ENCODE data around the gene SGCA.

SGCA gene

DNA sequence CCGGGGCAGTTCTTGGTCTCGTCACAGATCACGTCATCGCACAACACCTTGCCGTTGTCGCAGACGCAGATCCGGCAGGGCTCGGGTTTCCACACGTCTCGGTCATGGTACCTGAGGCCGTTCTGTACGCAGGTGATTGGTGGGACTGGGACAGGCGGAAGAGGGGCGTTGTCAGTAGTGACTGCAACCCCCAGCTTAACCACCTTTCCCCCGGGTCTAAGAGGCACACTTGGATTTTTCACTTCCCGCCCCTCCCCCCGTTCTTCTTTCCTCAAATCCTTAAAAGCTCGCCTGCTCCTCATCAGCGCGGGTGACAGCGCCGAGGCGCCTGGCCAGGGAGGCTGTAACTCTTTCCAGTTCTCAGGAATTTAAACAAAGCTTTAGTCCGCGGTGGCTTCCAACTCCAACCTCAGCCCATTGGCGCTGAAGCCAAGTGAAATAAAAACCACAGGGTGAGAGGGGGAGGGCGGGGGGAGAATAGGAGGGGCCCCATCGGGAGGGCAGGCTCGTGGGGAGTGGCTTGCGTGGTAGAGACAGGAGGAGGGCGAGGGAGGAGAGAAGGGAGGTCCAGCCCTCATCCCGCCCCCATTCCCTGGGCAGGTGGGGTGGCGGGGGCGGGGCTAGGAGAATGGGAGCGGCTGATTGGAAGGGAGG lies 34.1 kb downstream of the SGCA start:
- in situ Hi-C loops (cut with MboI; ENCODE audit: low pct_unique_long_range_greater_than_20kb, low sequenced_read_pairs): no loop called here
- DNase-seq: peak; percentile 84

- DNase-seq: peak; percentile 90
- in situ Hi-C loops (cut with MboI; ENCODE audit: low pct_unique_long_range_greater_than_20kb, low sequenced_read_pairs): no loop called here
Measured at GRCh38 chr17:50200457-50201275, 34.9 kb downstream of the SGCA start.

GRCh38 chr17:50201276-50201854 lies 35.6 kb downstream of the SGCA start, which contains the start of gene COL1A1:
Gene COL1A1 (minus strand): TSS chr17:50201631. CDS start chr17:50201513, 118 bp downstream.
- in situ Hi-C loops (cut with MboI; ENCODE audit: low pct_unique_long_range_greater_than_20kb, low sequenced_read_pairs): no loop called here
- no peak for DNase-seq

DNA sequence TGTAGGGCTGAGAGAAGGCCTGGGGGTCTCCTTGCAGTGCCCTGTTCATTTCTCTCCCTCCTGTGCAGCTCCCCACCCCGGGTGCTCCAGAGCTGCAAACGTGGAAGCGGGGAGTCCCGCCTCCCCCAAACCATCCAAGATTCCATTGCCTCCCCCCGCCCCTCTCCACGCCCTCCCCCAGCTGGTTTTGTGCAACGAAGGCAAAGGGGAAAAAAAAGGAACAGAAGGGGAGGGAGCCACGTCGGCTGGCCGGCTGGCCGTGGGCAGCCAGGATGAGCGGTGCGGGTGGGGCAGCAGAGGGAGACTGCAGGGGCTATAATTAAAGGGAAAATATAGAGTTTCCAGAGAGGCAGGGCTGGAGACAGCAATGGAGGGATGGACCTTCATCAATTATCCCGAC lies 37.3 kb downstream of the SGCA start:
- no peak for DNase-seq
- in situ Hi-C loops (cut with MboI; ENCODE audit: low pct_unique_long_range_greater_than_20kb, low sequenced_read_pairs): no loop called here

DNA sequence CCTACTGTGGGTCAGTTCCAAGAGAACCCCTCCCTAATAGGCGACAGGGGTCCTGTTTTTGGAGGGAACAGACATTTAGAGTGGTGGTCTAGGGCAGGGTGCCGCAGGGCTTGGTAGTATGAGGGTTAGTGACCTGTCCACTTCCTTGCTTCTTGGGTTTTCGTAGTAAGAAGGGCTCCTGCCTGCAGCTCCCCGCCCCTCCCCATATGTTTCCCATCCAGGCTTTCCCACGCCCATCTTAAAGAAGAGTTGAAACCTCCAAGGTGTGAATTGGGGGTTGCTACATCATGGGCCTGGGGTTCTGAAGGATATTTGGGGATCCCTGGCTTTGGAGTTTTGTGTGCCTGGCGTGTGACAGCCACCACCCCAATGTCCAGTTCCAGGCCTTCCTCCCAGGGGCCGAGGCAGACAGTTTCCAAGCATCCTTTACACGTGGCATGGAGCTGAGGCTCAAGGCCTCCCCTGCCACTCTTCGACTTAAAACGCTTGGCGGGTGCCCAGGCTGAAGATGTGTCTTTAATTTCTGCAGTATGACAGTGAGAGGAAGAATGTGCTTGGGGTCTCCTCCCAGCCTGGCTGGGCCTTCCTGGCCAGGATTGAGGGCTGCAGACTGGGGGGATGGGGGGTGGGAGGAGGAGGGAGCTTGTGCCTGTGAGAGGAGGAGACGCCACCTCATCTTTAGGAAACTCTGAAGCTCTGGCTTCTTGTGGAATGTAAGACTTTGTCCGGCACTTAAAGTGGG lies 38.0 kb downstream of the SGCA start:
- DNase-seq: no peak
- in situ Hi-C loops (cut with MboI; ENCODE audit: low pct_unique_long_range_greater_than_20kb, low sequenced_read_pairs): no loop called here

DNA sequence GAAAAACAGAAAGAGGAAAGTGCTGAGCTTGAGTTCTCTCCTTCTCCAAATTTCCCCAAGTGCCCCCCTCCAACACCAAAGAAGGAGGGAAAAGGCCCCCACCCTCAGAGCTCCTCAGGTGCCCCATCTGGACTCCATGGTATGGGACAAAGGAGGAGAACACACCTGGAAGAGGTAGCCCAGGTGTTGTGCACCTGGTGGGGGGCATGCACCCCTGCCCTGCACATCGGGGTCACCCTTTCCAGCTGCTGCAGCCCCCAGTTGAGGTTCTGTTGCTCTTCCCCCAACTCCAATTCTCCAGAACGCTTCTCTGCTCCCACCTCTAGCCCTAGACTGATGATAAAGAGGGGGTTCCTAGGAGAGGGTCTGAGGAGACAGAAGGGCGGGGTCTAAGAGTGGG lies 38.6 kb downstream of the SGCA start:
- in situ Hi-C loops (cut with MboI; ENCODE audit: low pct_unique_long_range_greater_than_20kb, low sequenced_read_pairs): no loop called here
- no peak for DNase-seq

- no peak for DNase-seq
- in situ Hi-C loops (cut with MboI; ENCODE audit: low pct_unique_long_range_greater_than_20kb, low sequenced_read_pairs): no loop called here
Measured at GRCh38 chr17:50205111-50205962, 39.5 kb downstream of the SGCA start.

GRCh38 chr17:50205963-50206505 lies 40.2 kb downstream of the SGCA start:
- in situ Hi-C loops (cut with MboI; ENCODE audit: low pct_unique_long_range_greater_than_20kb, low sequenced_read_pairs): no loop called here
- no peak for DNase-seq

- no peak for DNase-seq
- in situ Hi-C loops (cut with MboI; ENCODE audit: low pct_unique_long_range_greater_than_20kb, low sequenced_read_pairs): no loop called here
Measured at GRCh38 chr17:50206604-50207293, 40.9 kb downstream of the SGCA start.

DNA sequence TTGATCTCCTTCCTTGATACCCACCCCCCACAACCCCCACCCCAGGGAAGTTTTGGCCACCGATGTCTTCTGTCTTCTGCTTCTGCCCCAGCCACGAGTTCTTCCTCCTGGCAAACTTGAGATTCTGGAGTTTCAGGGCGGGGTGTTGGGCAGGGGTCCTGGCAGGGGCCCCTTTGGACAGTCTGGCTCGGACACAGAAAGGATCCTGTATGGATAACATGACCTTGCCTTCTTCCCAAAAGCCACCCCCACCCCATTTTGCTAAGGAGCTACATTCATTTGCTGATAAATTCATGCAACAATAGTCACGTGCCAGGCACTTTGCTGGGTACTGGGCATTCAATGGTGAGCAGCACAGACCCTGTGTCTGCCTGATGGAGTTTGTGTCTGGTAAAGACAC lies 41.5 kb downstream of the SGCA start:
- in situ Hi-C loops (cut with MboI; ENCODE audit: low pct_unique_long_range_greater_than_20kb, low sequenced_read_pairs): no loop called here
- DNase-seq: no peak

GRCh38 chr17:50207792-50208567 lies 42.2 kb downstream of the SGCA start:
- DNase-seq: no peak

DNA sequence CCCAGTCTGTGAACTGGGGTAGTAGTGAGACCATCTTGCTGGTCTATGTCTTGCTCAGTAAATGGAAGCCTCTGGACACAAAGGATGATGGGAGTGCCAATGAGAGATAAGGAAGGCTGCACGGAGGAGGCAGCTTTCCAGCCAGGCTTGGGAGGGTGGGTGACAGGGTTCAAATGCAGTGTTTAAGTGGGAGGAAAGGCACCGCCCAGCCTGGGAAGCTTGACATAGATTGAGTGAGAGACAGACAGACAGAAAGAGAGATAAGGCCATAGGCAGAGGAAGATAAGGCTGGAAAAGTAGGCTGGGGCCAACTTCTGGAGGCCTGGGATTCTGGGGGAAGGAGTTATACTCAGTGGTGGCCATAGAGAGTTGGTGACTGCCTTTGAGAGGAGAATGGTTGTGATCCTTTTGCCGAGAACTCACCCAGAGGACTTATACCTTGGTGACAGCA lies 42.8 kb downstream of the SGCA start:
- in situ Hi-C loops (cut with MboI; ENCODE audit: low pct_unique_long_range_greater_than_20kb, low sequenced_read_pairs): no loop called here
- no peak for DNase-seq

More at GRCh38 chr17:50207792-50208567, 42.2 kb downstream of the SGCA start:
- in situ Hi-C loops (cut with MboI; ENCODE audit: low pct_unique_long_range_greater_than_20kb, low sequenced_read_pairs): no loop called here

GRCh38 chr17:50209133-50209471 lies 43.3 kb downstream of the SGCA start:
- DNase-seq: no peak
- in situ Hi-C loops (cut with MboI; ENCODE audit: low pct_unique_long_range_greater_than_20kb, low sequenced_read_pairs): no loop called here

- in situ Hi-C loops (cut with MboI; ENCODE audit: low pct_unique_long_range_greater_than_20kb, low sequenced_read_pairs): loop anchor here (10.0 kb wide), 1 partner anchor 65 kb away; the partner anchor contains the start of gene TMEM92
- no peak for DNase-seq
Measured at GRCh38 chr17:50209472-50210239, 43.9 kb downstream of the SGCA start.

DNA sequence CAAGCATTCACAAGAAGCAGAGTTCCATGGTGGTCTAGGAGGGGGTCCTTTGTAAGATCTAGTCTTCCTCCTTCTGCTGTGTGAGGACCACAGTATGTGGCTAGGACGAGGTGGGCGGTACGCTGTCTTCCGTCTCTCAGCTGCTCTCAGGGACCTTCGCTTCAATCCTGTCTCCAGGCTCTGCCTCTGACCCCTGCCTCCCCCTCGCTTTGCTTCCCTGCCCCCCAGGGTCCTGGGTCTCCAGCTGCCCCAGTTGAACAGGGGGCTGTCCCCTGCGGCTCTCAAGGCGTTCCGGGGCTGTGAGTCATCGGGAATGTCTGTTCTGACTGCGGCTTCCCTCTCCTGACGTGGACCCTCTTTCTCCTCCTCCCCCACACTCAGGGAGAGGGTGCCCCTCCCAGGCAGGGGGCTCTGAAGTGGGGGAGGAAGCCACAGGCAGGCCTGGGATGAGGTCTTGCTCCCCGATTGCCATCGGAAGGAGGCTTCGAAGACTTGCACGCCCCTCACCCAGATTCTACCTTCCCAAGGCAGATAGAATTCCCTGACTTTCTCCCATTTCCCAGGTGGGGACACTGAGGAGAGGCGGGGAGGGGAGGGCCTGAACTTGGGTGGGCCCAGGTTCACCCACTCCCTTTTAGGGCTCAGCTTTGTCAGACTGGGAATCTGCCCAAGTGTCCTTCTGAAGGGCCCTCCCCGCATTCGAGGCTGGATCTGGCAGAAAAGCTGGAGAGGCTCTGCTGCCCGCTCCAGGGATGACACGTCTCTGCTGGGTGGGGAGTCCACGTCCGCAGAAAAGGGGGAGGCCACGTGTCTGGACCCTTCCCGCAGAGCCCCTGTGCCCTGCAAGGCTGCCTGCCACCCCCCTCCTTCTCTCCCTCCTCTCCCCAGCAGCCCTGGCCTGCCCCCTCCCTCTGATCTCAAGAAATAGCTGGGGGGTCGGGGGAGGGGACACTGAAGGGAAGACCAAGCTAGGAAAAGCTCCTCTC lies 44.7 kb downstream of the SGCA start:
- no peak for DNase-seq
- in situ Hi-C loops (cut with MboI; ENCODE audit: low pct_unique_long_range_greater_than_20kb, low sequenced_read_pairs): loop anchor here (10.0 kb wide), 1 partner anchor 64 kb away; the partner anchor contains the start of gene TMEM92

Measured in KBM-7 (cell line).